Measurements from ENCODE around the gene NAP1L1.
"Not testable (repeated sequence)": the region's sequence is repeated elsewhere in the genome, so short reads cannot be mapped to it uniquely, and the experiment has no call there.

NAP1L1 gene

DNA sequence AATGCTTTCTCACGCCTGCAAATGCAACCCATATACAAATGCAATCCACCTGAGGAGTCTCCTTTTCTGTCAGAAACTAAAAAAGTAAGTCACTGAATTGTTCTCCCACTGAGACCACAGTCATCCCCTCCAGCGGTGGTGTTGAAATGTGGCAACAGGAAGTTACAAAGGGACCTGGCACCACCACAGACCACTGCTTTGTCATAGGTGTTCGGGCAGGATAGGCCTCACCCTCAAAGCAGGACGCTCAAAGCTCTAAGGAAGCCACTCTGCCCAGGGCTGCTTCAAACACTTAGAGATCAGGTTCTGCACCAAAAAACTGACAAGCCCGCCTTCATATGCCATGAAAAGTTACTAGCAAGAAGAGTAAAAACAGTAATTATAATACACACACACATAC lies 64.2 kb downstream of the NAP1L1 start:
- peak; percentile 65 for DNase-seq

DNA sequence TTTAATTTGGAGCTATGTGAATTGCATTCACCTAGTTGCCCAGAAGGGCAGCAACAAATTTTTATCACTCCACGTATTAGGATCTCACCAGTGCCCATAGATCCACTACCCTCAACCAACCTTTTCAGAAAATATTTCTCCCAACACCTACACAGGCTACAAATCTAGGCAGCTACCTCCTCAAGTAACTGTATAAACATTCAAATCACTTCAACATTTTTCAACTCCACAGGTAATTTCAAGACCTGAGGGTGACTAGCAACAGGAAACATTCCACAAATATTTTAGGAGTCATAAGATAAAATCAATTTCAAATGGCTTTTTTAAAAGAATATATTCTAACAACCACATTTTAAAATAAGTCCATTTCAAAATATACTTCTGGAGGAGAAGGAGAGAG lies 65.8 kb downstream of the NAP1L1 start:
- no peak for DNase-seq

GRCh38 chr12:76018111-76018510 lies 66.4 kb downstream of the NAP1L1 start:
- no peak for DNase-seq

DNA sequence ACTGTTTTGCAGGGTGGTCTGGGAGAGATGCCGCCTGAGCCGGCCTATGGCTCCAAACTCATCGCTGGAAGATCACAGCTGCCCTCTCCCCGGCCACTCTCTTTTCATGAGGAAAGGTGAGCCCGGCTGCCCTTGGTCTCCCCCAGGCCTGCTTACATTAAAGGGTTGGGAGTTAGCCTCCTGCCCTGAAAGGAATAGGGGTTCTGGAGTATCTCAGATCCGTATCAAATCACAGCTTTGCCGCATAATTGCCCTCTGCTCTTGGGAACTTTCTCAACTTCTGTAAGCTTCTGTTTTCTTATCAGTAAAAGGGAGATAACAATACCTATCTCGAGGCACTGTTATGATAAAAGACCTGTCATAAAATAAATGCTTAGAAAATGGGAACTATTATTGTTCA lies 70.5 kb downstream of the NAP1L1 start:
- DNase-seq, result no peak

DNA sequence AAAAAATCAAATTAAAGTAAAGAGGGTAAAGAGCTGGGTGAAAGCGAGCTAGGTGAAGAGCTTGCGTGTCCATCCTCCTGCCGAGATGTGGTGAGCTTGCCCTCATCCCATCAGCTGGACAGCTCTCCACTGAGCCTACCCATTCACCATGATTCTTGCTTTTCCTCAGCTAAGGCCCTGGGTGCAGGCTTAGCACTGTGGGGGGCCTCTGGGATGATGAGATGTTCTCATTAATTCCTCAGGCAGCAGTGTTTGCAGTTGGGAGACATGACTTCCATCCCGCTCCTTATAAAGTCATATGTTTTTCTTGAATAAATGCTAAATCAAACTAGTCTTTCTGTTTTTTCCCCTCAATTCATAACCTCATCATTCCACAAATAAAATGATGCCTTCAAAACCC lies 70.9 kb downstream of the NAP1L1 start:
- DNase-seq, result no peak

DNA sequence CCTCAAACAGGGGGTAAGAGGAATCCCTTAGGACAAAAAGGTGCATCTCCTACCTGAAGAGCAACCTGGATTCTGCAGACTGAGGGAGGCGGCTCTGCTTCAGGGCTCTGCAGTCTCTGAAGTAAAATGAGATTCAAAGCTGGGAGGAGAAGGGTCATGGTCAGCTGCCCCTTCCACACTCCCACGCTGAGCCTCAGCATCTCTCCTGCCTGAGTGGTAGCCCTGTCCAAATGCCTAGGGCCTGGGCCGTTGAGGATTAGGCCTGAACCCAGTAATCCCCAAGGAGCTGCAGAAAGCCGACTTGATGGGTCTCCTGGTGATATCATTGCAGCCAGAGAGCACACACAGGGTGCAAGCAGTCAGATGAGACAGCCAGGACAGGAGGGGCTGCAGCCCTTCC lies 71.8 kb downstream of the NAP1L1 start:
- no peak for DNase-seq

GRCh38 chr12:76010732-76011458 lies 73.6 kb downstream of the NAP1L1 start:
- no peak for DNase-seq

GRCh38 chr12:76008428-76008827 lies 76.1 kb downstream of the NAP1L1 start:
- no peak for DNase-seq

- no peak for DNase-seq
These were observed 76.8 kb downstream of the NAP1L1 start for GRCh38 chr12:76007640-76008039.

DNA sequence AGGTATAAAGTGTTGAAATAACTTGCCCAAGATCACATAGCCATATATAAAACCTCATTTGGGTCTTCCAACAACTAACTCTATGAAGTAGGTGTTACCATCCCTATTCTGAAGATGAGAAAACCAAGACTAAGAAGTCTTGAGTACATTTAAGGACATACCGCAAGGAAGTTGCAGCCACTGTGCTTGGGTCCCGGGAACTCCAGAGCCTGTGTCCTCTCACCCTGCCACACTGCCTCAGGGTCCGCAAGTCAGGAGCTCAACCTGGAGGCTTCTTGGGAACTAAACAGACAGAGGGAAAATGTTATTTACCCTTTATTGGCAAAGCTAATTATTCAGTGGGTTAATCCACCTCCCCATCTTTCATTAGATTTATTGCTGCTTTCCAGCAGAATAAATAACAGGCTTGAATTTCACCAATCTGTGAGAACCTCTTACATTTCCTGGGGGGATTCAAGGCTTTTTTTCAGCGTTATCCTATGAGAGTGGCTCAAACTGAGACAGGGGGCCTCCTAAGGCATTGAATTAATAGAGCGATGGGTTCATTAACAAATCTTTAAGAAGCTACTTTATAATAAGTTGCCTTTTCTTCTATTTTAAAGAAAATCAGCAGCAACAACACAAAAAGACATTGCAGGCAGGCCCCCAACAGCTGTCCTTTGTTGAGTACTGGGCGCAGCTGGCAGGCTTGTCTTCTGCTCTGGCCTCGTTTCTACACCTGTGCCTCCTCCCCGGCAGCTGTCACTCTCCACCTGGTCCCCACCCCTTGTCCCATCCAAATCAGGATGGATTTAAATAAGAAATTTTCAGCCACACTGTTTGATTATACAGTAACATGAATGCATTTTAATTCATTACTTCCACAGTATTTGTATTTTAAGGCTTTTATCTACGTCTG lies 78.2 kb downstream of the NAP1L1 start:
- no peak for DNase-seq

GRCh38 chr12:76003355-76003638 lies 81.2 kb downstream of the NAP1L1 start:
- DNase-seq, result no peak

DNA sequence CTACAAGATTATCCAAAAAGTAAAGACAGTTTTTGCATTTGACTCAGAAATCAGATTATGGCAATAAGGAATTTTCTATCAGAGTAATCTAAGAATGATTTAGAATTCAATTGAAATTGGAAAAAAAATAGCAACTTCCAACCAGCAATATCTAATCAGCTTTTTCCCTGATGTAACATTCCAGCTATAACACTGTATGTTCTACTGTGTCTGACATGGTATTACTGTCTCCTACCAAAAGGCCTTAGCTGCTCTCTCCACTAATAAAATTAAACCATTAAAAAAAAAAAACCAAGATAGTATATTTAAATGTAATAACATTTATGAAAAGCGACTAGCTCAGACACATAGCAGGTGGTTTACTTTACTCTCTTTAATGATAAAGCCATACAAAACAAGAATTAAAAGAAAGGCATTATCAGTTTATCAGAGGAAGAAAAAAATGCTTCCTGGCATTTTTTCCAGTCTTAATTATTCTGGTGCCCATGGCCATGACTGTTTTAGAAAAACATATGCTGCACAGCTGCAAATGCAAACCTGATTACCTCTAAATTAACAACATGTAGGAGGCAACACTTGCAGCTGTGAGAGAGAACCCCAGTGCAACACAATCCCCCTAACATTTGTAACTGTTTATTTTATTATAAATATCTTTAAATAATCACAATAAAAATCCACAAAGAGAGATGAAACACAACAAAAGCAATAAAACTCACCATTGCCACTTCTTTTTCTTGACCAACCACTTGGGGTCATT lies 81.7 kb downstream of the NAP1L1 start:
- no peak for DNase-seq

DNA sequence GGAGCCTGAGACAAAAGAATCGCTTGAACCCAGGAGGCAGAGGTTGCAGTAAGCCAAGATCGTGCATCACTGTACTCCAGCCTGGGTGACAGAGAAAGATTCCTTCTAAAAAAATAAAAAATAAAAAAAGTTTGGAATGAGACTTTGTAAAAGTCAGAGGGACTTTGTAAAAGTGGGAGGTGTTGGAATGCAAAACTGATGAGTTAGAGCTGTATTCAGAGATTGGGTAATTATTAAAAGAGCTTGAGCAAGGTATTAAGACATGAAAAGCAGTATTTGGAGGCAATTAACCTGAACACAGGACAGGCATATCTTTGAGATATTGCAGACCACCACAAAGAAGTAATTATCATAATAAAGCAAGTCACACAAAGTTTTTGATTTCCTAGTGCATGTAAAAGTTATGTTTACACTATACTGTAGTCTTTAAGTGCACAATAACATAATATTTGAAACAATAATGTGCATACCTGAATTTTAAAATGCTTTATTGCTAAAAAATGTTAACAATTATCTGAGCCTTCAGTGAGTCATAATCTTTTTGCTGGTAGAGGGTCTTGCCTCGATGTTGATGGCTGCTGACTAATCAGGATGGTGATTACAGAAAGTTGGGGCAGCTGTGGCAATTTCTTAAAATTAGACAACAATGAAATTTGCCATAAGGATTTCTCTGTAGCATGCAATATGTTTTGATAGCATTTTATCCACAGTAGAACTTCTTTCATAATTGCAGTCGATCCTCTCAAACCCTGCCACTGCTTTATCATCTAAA lies 86.0 kb downstream of the NAP1L1 start:
- DNase-seq, result no peak

DNA sequence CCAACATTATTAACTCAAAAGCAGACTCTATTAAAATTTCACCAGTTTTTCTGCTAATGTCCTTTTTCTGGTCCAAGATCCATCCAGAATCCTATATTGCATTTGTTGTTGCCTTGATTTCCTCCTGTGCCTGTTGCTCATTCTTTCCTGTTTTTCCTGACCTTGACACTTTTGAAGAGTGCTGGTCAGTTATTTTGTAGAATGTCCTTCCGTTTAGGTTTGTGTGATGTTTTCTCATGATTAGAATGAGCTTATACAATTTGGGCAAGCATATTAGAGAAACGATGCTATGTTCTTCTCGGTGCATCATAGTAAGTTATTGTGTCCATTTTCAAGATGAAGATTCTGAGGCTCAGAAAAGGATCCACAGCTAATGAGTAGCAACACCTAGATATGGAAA lies 86.8 kb downstream of the NAP1L1 start:
- no peak for DNase-seq

GRCh38 chr12:75996861-75997447 lies 87.5 kb downstream of the NAP1L1 start:
- DNase-seq, result no peak

DNA sequence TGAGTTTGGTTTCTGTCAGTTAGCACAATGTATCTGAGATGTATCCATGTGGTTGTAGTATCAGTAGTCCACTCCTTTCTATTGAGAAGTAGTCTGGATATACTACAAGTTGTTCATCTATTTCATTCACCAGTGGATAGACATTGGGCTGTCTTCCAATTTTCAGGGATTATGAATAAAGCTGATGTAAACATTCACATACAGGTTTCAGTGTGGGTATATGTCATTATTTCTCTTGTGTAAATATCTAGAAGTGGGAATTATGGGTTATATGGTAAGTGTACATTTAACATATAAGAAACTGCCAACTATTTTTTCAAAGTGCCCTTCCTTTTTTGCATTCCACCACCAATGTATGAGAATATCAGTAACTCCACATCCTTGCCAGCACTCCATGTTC lies 88.8 kb downstream of the NAP1L1 start:
- DNase-seq, result no peak

DNA sequence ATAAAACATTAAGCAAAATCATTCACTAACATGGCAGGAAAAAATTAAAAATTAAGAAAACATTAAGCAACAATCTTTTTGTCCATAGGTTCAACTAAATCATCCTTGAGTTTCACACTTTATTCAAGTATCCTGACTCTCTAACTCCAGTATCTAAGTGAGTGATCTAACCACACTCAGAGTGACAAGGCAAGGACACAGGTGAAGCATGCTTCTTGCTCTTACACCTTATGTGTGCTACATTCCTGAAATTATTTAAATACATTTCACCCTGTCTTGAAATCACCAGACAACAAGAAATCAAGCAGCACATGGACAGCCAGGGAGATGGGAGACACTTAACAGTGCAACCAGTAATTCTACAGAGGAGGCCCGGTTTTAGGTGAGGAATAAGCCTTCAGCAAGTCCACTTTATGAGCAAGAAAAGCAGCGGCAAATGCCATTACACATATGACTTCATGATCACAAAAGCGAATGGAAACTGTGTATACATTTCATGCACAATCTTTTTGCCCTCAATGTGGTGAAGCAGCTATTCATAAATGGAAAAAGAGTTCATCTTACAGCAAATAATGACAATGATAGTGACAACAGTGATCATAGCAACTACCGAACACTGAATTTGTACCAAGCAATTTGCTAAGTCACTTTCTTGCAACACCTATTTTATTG lies 90.3 kb downstream of the NAP1L1 start:
- no peak for DNase-seq

DNA sequence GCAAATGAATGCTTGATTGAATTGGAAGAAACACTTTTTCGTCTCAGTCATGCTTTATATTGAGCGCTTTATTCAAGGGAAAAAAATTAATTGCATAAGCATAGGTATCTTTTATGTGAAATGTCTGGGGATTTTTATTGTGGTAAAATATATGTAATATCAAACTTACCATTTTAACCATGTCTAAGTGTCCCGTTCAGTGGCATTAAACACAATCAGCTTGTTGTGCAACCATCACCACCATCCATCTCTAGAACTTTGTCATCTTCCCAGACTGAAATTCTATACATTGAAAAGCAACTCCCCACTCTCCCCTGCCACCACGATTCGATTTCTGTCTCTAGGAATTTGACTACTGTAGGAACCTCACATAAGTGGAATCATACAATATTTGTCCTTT lies 92.7 kb downstream of the NAP1L1 start:
- no peak for DNase-seq

- no peak for DNase-seq
These were observed 94.1 kb downstream of the NAP1L1 start for GRCh38 chr12:75990189-75990912.

- DNase-seq, result not testable (repeated sequence)
These were observed 96.8 kb downstream of the NAP1L1 start for GRCh38 chr12:75987709-75988108.

All from activated CD4-positive, CD25-positive, alpha-beta regulatory T cell treated with anti-CD3 and anti-CD28 coated beads, Interleukin-2, amount 50 U/mL, for 72 hours (primary cell).